H7 (cell line): ENCODE measurements around the gene PCYT2. TPM values are rescaled to one million over a fixed set of nuclear protein-coding genes. Genes with fewer than 3 reads are reported as not detected.

Source experiments
- DNase-seq: peaks from one replicate; pipeline ENCODE4 v3.0.0; 2012
- H3K27me3 ChIP-seq: 2 replicates; pipeline ENCODE4 v1.6.0; 2011; ENCODE audit warnings: mild to moderate bottlenecking, low read length; ENCODE audit not compliant: control insufficient read depth, insufficient read depth
- H3K36me3 ChIP-seq: replicated peaks from 2 replicates; pipeline ENCODE4 v1.5.1; 2011; ENCODE audit warnings: low read length; ENCODE audit not compliant: control insufficient read depth, insufficient read depth
- H3K4me3 ChIP-seq: 2 replicates; pipeline ENCODE4 v1.5.1; 2011; ENCODE audit warnings: low read depth, mild to moderate bottlenecking, control low read depth, low read length, moderate library complexity; ENCODE audit not compliant: insufficient read depth
- total RNA-seq: library from RNA; depleted of rRNA; stranded (reverse); fragments of >200 nt; shearing (Covaris generic); gene quantifications from 2 replicates; pipeline ENCODE4 v1.2.3, GENCODE V29; 2014

PCYT2 gene
- total RNA-seq, 1 experiment from 2014 or later = 37.0 TPM

DNA sequence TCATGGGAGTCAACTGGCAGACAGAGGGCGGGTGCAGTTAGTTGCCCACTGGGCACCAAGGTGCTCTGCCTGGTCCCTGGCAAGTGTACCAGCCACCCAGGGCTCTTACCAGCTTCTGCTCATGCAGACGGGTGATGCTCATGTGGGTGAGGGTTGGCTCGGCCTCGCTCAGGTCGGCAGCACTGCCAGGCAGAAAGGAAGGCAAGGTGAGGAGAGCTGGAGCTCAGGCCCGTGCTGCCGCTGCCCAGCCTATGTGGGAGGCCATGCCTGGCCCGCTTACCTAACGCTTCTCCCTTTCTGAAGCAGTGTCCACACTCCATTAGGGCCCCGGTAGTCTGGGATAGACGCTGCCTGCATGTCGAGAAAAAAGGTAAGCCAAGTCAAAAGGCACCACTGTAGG lies 4.1 kb upstream of the PCYT2 start:
- peaks cover 12% of the 10 kb centered on the region for H3K36me3 ChIP-seq
- peaks cover 2% of the 10 kb centered on the region; the same call in 1 of the 2 replicates for H3K27me3 ChIP-seq
- no peak for DNase-seq
- H3K4me3 ChIP-seq = no peak overlapping the region

DNA sequence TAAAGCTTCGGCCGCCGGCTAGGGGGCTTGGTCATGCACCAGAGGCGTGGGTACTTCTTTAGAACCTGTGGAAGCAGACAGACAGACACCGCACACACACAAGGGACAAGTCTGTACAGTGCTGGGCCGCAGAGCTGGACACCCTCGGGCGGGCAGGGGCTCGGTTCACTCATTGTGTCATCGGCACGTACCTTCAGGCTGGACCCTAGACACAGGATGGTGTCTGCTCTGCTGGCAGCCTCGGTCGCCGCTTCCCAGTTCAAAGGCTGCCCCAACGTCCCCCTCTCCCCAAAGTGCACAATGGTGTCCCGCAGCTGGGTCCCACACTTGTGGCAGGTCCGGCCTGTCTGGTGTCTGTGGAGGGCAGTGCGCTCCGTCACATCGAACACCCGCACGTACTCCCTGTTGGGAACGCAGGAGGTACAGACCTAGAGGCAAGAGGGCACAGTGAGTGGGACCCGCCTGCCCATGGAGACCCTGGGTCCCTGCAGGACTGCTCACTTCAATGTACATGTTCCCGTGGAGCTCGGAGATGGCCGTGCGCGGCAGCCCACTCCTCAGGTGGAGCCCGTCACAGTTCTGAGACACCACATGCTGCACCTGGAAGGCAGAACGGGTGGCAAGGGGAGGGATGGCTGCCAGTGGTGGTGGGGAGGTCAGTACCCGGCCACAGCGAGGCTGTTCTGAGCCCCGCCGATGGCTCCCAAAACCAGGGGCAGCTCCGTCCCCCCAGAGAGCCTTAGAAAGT lies 3.1 kb upstream of the PCYT2 start:
- Histone ChIP-seq H3K27me3 (peaks cover 2% of the 10 kb centered on the region; the same call in 1 of the 2 replicates), H3K4me3 (no peak overlapping the region), H3K36me3 (peaks cover 9% of the 10 kb centered on the region)
- DNase-seq = no peak

DNA sequence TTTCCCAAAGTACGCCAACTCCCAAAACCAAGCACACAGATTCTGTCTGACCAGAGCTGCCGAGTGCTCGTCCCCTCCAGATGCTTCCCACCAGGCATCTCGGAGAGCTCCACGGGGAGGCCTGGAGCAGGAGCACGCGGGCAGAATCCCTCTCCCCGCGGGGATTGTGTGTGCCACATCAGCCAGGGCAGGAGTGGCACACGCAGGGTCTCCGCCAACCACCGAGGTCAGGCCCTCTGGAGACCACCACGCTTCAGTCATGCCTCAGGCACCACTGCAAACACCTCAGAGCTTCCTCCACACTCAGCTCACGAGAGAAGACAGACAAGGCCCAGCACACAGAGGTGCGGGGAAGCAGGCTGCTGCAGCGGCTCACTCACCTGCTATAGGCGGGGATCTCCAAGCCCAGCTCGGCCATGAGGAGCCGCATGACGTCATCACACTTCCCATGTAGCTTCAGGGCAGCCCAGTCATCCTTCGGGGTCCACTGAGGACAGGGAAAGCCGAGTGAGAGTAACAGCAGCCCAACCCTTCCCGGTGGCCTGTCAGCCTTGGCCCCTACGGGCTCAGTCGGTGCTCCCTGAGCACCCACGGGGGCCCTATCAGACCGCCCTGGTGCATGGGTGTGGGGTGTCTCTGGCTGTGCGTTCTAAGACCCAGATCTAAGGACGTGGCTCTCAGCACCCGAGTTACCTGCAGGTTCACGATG lies 2.3 kb upstream of the PCYT2 start:
- no peak overlapping the region for H3K4me3 ChIP-seq
- H3K36me3 ChIP-seq = peaks cover 7% of the 10 kb centered on the region
- peaks cover 2% of the 10 kb centered on the region; the same call in 1 of the 2 replicates for H3K27me3 ChIP-seq
- DNase-seq = no peak

DNA sequence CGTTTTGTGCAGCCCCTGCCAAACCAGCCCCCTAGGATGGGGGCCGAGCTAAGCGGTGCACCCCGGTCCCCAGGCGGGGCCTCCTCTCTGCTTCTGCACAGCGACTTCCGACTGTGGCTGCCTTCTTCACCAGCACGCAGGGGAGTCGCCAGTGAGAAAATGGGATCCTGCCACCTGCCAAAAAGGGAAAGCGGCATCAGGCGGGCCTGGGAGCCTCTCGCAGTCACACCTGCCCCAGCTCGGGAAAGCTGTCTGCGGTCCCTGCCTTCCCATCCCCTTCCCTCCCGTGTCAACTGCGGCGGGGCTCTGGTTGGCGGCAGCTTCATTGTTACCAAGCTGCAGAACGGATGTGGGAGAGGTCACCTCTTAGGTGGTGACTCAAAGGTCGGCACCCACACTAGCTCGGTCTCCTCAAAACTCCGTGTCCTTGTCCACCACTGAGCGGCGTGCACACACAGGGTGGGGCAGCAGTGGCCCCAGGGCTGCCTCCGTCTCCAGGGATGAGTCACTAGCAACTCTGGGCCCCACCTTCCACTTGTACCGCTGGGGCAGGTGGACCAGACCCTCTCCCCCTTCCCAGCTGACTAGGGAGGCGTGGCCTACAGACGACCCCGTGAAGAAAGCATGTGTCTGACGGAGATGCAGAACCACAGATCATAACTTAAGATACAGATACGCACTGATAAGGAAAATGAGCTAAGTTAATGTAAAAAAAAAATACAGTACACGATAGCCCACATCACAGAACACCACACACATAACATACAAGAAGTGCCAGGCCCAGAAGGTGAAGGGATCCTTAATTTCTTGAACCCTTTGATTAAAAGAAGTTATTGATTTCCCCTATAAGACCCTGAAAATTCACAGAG lies 1.5 kb upstream of the PCYT2 start:
- no peak for DNase-seq
- peaks cover 10% of the 10 kb centered on the region for H3K36me3 ChIP-seq
- no peak overlapping the region for H3K4me3 ChIP-seq
- H3K27me3 ChIP-seq = peaks cover 2% of the 10 kb centered on the region; the same call in 1 of the 2 replicates

DNA sequence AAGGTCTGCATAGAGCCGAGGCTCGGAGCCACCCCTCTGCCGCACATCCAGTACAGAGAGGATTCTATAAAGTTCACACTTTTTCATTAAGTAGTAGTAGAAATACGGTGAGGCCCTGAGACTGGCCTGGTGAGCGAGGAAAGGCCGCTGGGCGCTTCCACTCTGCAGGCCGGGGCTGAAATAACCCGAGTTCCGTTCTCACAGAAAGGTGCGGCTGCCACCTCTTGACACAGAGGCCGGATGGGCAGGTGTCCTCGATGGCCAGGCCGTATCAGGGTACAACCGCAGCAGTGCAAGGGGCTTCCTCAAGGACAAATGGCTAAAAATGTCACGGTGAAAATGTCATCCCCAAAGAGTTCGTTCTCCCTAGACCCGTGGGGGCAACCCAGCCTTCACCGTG lies 770 bp upstream of the PCYT2 start:
- Histone ChIP-seq H3K27me3 (peaks cover 2% of the 10 kb centered on the region; the same call in 1 of the 2 replicates), H3K4me3 (peak overlapping the region; percentile 9; the same call in 1 of the 2 replicates), H3K36me3 (peaks cover 10% of the 10 kb centered on the region)
- DNase-seq = no peak

DNA sequence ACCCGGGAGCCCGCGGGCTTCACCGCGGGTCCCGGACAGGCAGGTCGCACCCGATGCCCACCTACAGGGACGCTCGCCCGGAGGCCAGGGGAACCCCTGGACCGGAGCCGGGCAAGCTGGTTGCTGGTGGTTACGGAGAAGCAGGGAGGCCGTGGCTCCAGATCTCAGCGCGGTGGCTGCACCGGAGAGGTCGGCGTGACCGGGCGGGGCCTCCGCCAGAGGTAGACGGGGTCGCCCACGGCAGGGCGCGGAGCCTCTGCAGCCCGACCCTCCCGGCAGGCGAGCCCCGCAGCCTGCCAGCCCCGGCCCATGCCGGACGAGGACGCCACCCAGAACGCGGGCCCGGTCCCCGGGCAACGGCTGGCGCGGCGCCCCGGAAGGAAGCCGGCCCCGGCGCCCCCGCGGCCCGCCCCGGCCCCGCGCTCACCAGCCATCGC lies 341 bp downstream of the PCYT2 start:
- Histone ChIP-seq H3K4me3 (peak overlapping the region; percentile 78), H3K27me3 (peaks cover 2% of the 10 kb centered on the region; the same call in 1 of the 2 replicates), H3K36me3 (peaks cover 10% of the 10 kb centered on the region)
- no peak for DNase-seq

DNA sequence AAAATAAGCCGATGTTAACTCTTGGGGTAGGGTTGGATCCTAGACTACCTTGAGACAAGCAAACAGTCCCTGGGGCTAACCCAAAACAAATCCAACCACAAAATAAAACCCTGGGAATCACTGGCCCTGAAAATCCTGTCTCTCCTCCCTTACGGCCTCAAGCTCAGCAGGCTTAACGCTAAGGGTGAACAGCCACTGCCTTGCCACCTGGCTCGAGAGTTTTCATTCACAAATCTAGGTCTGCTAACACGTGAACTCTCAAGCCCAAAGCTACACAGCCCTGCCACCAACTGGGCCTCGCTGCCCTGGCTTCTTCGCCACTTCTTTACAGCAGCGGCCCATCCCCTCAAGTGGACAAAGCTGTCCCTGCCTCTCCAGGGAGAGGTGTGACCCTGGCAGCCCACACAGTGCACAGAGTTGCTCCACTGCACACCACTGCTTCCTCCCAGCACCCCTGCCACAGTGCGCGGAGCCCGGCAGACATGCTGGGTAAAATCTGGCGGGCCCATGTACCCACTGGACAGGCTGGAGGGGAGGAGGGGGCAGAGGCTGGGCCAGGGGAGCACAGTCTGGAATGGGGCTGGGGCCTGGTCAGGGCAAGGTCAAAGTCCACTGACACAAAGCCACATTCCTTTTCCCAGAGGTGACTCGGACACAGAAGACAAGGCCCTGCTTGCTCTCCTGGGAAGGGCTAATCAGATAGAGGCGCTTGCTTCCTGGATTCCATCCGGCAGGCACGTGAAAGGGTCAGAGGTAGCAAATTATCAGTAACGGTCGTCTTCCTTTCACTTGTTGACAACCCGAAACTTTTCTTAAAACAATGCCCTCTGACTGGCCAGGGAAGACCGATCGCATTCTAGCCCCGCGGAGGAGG lies 996 bp downstream of the PCYT2 start:
- Histone ChIP-seq H3K27me3 (peaks cover 2% of the 10 kb centered on the region; the same call in 1 of the 2 replicates), H3K36me3 (peaks cover 7% of the 10 kb centered on the region), H3K4me3 (peak overlapping the region; percentile 78)
- DNase-seq = no peak

DNA sequence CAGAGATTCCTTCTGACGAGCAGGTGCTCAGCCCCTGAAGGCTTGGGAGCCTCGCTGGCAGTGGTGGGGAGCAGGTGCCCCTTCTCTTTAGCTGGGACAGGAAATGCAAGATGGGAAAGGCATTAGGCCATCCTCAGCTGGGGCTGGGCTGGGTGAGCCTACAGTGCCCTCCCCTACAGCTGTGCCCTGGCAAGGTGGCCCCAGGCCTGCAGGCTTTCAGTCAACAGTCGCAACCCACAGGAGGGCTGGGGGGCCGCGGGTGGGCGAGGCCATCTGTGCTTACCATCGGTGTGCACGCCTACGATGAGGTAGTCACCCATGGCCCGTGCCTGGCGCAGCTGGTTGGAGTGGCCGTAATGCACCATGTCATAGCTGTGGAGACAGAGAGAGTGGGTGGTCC lies 2.0 kb downstream of the PCYT2 start:
- no peak overlapping the region for H3K4me3 ChIP-seq
- DNase-seq = no peak
- H3K36me3 ChIP-seq = peaks cover 5% of the 10 kb centered on the region
- H3K27me3 ChIP-seq = peaks cover 2% of the 10 kb centered on the region; the same call in 1 of the 2 replicates

DNA sequence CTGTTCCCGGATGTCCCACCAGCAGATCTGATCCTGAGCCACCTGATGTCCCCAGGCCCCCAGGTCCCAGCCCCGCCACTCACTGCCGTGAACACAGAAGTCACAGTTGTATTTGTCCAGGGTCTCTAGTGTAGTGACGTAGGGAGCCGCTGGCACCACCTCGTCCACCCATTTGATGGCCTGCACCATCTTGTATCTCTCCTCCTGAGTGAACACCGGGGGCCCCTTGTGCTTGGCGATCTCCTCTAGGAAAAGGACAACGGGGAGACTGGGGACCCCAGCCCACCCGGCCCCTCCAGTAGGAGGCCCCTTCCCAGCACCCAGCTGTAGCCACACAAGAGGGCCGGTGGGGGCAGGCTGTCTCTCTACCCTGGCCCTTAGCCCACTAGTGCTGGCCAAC lies 2.4 kb downstream of the PCYT2 start:
- Histone ChIP-seq H3K36me3 (peaks cover 3% of the 10 kb centered on the region; the same call in 1 of the 2 replicates), H3K4me3 (no peak overlapping the region), H3K27me3 (peaks cover 2% of the 10 kb centered on the region; the same call in 1 of the 2 replicates)
- DNase-seq = no peak

DNA sequence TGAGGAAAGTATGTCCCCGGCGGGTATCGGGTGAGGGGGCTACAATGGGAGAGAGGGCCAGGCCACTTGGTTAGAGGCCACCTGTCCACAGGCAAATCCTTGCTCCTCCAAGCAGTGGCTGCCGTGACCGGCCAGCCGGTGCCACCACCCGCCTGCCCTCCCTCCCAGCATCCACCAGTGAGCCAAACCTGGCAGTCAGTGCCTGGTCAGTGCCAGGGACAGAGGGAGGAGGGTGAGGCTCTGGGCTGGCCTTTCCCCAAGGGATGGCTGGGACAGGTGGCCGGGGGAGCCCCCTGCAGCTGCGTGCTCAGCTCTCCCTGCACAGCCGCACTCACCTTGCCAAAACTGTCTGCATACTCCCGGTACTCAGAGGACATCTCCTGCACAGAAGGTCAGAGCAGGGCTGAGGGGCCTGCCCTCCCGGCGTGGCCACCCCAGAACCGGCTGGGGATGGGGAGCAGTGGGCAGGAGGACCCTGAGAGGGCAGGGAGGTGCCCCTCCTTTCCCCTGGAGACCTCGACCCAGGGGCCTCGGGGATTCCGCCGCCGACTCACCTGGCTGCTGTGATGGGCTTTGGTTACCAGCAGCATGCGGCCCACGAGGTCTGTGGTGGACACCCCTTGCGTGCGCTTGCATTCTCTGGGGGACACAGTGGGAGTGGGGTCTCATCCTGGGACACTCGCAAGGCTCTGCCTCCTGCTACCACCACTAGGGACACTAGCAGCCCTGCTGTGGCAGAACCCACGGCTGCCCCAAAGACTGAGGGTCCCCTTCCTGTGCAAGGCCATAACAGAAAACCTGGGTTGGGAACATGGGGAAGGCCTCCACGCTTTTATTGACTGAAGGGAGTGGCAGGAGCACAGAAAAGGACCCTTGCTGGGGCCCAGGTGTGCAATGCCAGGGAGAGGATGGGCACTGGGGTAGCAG lies 3.7 kb downstream of the PCYT2 start:
- DNase-seq = no peak
- peaks cover 3% of the 10 kb centered on the region for H3K27me3 ChIP-seq
- no peak overlapping the region for H3K4me3 ChIP-seq
- H3K36me3 ChIP-seq = peaks cover 2% of the 10 kb centered on the region; the same call in 1 of the 2 replicates

DNA sequence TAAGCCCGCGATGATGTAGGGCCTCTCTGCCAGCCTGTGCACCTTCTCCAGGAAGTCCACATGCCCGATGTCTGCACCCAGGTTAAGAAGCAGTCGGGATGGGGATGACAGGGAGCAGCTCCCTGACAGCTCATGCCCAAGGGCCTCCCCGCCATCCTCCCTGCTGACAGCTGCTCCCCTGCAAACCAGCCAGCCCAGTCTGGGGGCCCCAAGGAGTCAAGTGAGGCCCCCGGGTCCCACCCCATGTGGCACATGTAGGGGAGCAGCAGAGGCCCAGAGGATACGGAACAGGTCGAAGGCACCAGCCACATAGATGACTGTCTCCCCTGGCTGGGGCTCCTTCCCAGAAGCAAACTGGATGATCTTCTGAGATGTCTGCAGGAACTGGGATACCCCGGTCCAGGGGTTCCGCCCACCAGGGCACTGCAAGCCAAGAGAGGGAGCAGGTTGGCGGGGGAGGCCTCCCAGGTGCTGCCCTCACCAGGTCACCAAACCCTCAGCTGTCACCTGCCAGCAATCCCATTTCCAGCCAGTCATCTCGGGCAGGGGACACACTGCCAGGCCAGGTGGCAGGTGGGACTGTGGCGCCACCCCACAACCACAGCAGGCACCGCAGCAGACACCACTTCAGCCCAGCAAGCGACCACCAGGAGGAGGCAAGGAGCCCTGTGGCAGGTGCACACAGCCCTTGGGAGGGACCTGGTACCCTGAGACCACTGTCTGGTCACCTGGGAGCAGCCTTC lies 4.6 kb downstream of the PCYT2 start:
- DNase-seq = peak; percentile 77
- peaks cover 10% of the 10 kb centered on the region for H3K27me3 ChIP-seq
- H3K36me3 ChIP-seq = peaks cover 2% of the 10 kb centered on the region; the same call in 1 of the 2 replicates
- H3K4me3 ChIP-seq = no peak overlapping the region

DNA sequence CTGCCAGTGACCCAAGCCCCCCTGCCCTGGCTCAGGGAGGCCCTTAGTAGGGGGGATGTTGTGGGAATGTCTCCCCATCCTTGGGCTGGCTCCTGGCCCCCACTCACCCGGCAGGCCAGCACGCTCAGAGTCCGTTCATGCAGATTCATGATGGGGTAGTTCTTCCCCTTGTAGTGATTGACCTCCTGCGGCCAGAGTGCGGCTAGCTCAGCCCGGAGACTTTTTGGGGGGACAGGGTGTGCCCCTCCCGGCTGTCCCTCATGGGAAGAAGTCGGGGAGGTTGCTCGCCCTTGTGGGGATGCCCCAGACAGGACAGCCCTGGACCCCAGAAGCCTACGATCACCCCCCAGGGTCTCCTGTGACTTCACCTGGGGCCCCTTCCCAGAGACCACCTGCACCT lies 5.2 kb downstream of the PCYT2 start:
- DNase-seq = no peak
- Histone ChIP-seq H3K36me3 (peaks cover 2% of the 10 kb centered on the region; the same call in 1 of the 2 replicates), H3K27me3 (peaks cover 16% of the 10 kb centered on the region), H3K4me3 (no peak overlapping the region)
